AG10803 (cell line): Measurements from ENCODE around the gene RAI14.

ENCODE experiments used
- DNase-seq: peaks from one replicate; pipeline ENCODE4 v3.0.0; 2010; ENCODE audit warnings: low read depth
- H3K4me3 ChIP-seq: 2 replicates; pipeline ENCODE4 v1.5.1; 2011; ENCODE audit warnings: mild to moderate bottlenecking, low read length, control low read depth
- TF ChIP-seq, protein P1 (sequence below): conservative IDR thresholded peaks from 2 replicates; pipeline ENCODE4 v1.5.1; 2011; ENCODE audit warnings: mild to moderate bottlenecking, low read length, control low read depth, inconsistent platforms

RAI14 gene

DNA sequence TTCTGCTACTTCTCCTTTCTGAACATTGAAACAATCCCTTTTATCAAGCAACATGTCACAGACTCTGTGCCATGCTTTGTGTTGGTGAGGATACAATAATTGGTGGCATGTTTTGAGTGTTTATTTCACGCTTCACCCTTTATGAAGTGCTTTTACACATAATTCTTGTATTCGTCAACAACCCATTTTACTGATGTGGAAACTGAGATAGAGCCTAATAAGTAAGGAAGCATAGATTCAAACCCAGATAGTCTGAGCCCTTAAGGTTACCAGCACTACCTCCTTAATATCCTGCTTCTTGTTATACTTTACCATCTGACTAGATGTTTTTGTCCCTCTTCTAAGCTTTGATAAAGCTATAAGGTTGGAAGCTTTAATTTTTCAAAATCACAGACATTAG lies 133.5 kb downstream of the RAI14 start:
- no peak for DNase-seq
- TF ChIP-seq, protein P1, sequence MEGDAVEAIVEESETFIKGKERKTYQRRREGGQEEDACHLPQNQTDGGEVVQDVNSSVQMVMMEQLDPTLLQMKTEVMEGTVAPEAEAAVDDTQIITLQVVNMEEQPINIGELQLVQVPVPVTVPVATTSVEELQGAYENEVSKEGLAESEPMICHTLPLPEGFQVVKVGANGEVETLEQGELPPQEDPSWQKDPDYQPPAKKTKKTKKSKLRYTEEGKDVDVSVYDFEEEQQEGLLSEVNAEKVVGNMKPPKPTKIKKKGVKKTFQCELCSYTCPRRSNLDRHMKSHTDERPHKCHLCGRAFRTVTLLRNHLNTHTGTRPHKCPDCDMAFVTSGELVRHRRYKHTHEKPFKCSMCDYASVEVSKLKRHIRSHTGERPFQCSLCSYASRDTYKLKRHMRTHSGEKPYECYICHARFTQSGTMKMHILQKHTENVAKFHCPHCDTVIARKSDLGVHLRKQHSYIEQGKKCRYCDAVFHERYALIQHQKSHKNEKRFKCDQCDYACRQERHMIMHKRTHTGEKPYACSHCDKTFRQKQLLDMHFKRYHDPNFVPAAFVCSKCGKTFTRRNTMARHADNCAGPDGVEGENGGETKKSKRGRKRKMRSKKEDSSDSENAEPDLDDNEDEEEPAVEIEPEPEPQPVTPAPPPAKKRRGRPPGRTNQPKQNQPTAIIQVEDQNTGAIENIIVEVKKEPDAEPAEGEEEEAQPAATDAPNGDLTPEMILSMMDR: no peak
- no peak overlapping the region for H3K4me3 ChIP-seq

DNA sequence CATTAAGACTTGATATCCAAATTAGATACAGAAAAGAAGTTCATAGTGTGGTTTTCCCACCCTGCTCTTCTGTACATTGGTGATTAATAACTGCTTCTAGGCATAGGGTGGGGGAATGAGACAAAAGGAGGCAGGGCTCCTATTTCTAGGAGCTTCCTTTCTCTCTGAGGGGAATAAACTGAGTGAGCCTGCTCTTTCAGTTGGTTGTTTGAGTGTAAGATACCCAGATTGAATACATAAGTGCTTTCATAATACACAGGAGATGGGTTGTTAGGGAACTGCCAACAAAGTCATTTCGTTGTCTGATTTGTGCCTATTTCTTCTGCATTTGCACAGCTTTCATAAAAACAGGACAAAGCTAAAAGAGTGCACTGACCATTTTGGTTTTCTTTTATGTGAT lies 133.9 kb downstream of the RAI14 start:
- TF ChIP-seq, protein P1: no peak
- H3K4me3 ChIP-seq: no peak overlapping the region

DNA sequence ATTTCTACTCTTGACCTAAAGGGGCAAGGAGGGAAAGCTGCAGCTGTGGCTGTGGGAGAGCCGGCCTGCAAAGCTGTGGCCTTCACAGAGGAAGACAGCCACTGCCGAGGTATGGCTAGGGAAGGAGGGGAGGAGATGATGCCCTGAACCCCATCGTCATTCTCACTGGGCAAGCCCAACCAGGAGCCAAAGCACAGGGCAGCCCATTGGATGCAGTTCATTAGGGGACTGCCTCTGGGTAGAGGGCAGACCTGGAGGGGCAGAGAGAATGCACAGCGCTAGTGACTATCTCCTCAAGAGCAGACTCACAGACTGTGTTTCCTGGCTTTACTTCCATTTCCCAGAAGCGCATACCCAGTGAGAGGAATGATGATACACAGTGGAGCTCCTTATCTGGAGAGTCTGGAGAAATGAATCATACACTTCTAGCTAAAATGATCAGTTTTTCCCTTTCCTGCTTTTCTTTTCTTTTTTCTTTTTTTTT lies 135.7 kb downstream of the RAI14 start:
- DNase-seq: peak; percentile 3

More for the DNA sequence above, 133.9 kb downstream of the RAI14 start:
- peak; percentile 9 for DNase-seq

DNA sequence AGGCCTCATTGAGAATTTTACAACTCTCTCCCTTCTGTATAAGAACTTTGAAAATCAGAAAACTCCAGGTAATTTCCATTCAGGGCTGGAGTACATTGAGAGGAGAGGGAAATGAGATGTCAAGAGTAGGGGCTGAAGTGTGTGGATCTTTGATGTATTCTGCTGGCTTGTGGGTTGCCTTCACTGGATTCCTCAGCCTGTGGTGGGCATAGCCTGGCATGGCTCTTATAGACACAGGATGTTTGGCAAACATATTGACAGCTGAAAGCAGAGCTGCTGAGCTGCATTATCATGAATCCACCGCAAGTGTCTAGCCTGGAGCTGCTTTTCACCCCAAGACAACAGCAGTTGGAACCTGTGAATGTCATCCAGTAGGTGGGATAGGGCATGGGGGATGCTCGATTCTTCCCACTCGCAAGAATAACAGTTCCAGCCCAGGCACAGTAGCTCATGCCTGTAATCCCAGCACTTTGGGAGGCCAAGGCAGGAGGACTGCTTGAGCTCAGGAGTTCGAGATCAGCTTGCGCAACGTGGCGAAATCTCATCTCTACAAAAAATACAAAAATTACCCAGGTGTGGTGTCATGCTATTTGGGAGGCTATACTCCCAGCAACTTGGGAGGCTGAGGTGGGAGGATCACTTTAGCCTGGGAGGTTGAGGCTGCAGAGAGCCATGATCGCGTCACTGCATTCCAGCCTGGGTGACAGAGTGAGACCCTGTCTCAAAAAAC lies 146.9 kb downstream of the RAI14 start:
- TF ChIP-seq, protein P1: no peak
- DNase-seq: no peak
- no peak overlapping the region for H3K4me3 ChIP-seq

More for the DNA sequence above, 135.7 kb downstream of the RAI14 start:
- no peak overlapping the region for H3K4me3 ChIP-seq
- TF ChIP-seq, protein P1: no peak

DNA sequence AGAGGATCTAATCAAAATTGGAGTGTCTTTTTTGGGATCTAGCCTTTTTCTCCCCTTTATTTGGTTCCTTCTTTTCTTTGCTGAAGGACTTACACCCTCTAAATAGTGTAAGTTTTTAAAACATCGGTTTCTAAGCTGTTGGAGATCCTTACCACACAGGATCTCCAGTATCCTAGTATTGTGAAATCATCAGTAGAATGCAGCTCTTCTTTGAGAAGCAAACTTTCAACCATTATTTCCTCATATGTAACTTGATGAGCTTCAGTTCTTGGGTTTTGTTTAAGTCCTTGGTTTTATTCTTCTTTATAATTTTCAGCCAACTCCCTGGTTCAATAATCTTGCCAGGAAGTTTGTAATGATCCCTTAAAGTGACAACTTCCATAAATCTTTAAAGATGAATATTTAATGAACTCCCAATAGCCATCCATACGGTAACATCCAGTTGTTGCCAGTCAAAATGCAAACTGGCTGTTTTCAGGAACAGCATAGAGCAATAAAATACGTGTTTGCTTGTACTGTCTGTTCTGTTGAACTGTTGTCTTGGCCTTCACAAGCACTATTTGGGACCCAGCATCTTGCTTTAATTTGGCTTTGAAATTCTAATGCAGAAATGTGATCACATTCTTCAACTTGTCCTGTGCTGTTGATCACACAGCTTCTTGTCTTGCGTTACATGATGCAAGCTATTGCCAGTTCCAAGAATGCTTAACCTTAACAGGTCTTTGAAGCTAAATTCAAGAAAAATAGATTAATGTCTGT lies 148.0 kb downstream of the RAI14 start:
- peak; percentile 68 for DNase-seq
- H3K4me3 ChIP-seq: no peak overlapping the region
- TF ChIP-seq, protein P1: no peak

DNA sequence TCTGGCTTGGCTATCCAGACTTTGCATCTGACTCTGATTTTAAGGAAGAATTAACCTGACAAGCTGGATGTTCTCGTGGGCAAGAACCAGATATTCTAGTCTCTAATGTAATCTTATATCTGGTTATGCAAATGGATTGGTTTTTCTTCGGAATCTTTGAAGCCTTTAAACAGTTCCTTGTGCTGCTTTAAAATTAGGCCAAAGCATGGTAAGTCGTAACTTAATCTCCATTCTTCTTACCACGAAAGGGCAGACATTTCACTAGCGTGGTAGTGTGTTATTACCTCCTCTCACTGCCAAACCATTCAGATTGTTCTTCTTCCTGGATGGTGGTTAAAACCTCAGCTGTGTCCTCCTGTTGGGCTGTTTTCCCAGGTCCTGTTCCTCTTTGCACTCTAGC lies 148.8 kb downstream of the RAI14 start:
- TF ChIP-seq, protein P1: no peak
- H3K4me3 ChIP-seq: no peak overlapping the region
- peak; percentile 39 for DNase-seq
